Measurements from ENCODE around the gene GPR132. TPM values are rescaled to one million over a fixed set of nuclear protein-coding genes. Genes with fewer than 3 reads are reported as not detected.

The GPR132 gene
- polyA plus RNA-seq, 2 of the 4 experiments (the other 2 are of a cell fraction): 0.18 to 0.19 TPM

DNA sequence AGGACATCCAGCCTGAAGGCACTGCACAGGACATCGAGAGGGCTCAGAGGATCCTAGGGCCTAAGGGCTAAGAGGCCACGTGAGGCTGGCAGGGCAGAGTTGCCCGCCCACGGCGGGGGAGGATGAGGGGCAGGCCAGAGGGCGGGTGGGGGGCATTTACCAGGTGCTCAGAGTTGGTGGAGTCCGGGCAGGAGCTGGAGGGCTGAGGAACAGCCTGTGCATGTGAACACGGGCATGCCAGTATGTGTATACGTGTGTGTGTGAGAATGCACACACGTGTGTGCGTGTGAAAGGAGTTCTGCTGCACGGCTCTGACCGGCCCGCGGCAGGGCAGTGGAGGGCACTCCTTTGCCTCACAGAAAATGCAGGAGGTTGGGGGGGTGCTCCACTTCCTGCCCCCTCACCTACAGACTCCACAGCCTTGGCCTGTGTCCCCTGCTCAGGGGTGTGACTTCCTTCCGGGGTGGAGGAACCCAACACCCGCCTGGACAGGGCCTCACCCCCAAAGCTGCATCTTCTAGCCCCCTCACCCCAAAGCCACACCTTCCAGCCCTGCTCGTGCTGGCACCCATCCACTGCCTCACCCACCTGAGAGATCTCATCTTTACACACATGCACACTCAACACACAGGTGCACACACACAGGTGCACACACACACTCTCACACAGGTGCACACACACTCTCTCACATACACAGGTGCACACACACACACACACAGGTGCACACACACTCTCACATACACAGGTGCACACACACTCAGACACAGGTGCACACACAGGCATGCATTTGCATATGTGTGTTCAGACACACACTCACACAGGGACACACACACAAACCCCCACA is 11.8 kb upstream of the GPR132 start:
- no peak overlapping the region for H3K27ac ChIP-seq
- H3K4me2 ChIP-seq: no peak overlapping the region
- ATAC-seq (peak; percentile 20 to 42), FAIRE-seq (no peak), DNase-seq (ENCODE audit: low read depth in 1 of 2, low spot score in 1 of 2) (no peak)
- CTCF ChIA-PET: interaction anchor here (1.0 kb wide), 1 partner anchor 9 kb away, joined by 3 read pairs; no protein-coding TSS in a partner anchor
- no peak overlapping the region for H3K4me3 ChIP-seq
- H3K4me1 ChIP-seq: peaks cover 6% of the 10 kb centered on the region; the same call in 1 of the 3 replicates
- TF ChIP-seq POLR2AphosphoS2 (conservative IDR thresholded peaks at IDR 0.05; ENCODE audit: low read length) (peak; percentile 38; the same call in 1 of the 2 replicates), CBX8 (IDR thresholded peaks at IDR 0.05) (no peak), POLR2A (IDR thresholded peaks at IDR 0.05; ENCODE audit: low read length) (no peak), HOXA7 (CRISPR knock-in tag; IDR thresholded peaks at IDR 0.05) (peak; percentile 22; the same call in 1 of the 2 replicates)
- TF ChIP-seq, protein P1, sequence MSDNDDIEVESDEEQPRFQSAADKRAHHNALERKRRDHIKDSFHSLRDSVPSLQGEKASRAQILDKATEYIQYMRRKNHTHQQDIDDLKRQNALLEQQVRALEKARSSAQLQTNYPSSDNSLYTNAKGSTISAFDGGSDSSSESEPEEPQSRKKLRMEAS (IDR thresholded peaks at IDR 0.05): no peak
- WGBS (ENCODE audit: missing lambda C conversion rate): 78% methylated on average over 17 of the region's 18 CpGs
- POLR2A ChIA-PET: interaction anchor here (1.7 kb wide), 1 partner anchor 10 kb away, joined by 7 read pairs; no protein-coding TSS in a partner anchor
- H3K9me3 ChIP-seq: no peaks in the 10 kb centered on the region

DNA sequence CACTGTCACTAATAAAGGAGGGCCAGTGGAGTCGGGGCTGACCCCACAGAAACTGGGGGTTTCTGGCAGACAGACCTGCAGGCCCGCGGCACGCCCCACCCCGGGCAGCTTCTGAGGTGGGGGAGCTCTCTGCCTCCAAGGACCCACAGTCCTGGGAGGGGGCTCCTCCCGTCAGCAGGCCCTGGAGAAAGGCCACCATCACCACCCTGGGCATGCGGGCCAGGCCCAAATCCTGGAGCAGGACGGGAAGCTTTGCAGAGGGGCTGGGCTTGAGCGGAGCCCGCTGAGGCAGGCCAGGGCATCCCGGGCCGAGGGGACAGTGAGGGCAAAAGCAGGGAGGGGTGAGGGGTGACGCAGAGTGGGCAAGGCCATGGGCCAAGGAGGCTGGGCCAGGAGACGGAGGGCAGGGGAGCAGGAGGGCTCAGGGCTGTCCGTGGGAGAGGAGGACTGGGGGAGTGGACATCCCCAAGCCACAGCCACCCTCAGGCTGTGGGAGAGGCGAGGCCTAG is 11.1 kb upstream of the GPR132 start:
- POLR2A ChIA-PET: interaction anchor here (1.7 to 3.1 kb wide), 2 partner anchors 10 to 11 kb away, joined by 7 to 14 read pairs; no protein-coding TSS in a partner anchor
- no peak for FAIRE-seq
- WGBS (ENCODE audit: missing lambda C conversion rate): 84% methylated on average over 16 of the region's 16 CpGs

More for the DNA sequence above, 11.1 kb upstream of the GPR132 start:
- Histone ChIP-seq H3K9me3 (no peaks in the 10 kb centered on the region), H3K4me2 (no peak overlapping the region), H3K4me1 (peaks cover 6% of the 10 kb centered on the region; the same call in 1 of the 3 replicates), H3K4me3 (no peak overlapping the region), H3K27ac (no peak overlapping the region)
- DNase-seq (ENCODE audit: low read depth in 1 of 2, low spot score in 1 of 2) (no peak), ATAC-seq (peak in 1 of 2 experiments; percentile 42; a peak in 4 of 6 replicates)
- CTCF ChIA-PET: interaction anchor here (1.0 to 6.8 kb wide), 3 partner anchors 9 to 30 kb away, joined by 3 to 40 read pairs (median 11); no protein-coding TSS in a partner anchor
- TF ChIP-seq CBX2 (IDR thresholded peaks at IDR 0.05; ENCODE audit: borderline replicate concordance, low read depth) (no peak), JUNB (IDR thresholded peaks at IDR 0.05) (no peak), NFE2L2 (conservative IDR thresholded peaks at IDR 0.05; ENCODE audit: low read length) (no peak), KDM1A (IDR thresholded peaks at IDR 0.05; ENCODE audit: low read depth) (no peak), RAD21 (conservative IDR thresholded peaks at IDR 0.05 in 1 of 2, IDR thresholded peaks at IDR 0.05 in 1 of 2) (no peak), RARB (CRISPR knock-in tag; IDR thresholded peaks at IDR 0.05) (no peak), EP300 (IDR thresholded peaks at IDR 0.05) (no peak), CBX8 (IDR thresholded peaks at IDR 0.05) (no peak), NPAS2 (CRISPR knock-in tag; IDR thresholded peaks at IDR 0.05; ENCODE audit: borderline replicate concordance) (no peak), RCOR1 (IDR thresholded peaks at IDR 0.05; ENCODE audit: low read depth, low read length) (no peak), TFCP2L1 (CRISPR knock-in tag; IDR thresholded peaks at IDR 0.05) (no peak), PHF8 (IDR thresholded peaks at IDR 0.05; ENCODE audit: borderline replicate concordance, low read depth) (no peak), MAZ (IDR thresholded peaks at IDR 0.05; ENCODE audit: borderline replicate concordance, low read depth, low read length) (no peak), HDAC2 (IDR thresholded peaks at IDR 0.05) (no peak)
- TF ChIP-seq, protein P2, sequence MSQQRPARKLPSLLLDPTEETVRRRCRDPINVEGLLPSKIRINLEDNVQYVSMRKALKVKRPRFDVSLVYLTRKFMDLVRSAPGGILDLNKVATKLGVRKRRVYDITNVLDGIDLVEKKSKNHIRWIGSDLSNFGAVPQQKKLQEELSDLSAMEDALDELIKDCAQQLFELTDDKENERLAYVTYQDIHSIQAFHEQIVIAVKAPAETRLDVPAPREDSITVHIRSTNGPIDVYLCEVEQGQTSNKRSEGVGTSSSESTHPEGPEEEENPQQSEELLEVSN (IDR thresholded peaks at IDR 0.05; ENCODE audit: borderline replicate concordance, low read depth): no peak
- TF ChIP-seq, protein P3, sequence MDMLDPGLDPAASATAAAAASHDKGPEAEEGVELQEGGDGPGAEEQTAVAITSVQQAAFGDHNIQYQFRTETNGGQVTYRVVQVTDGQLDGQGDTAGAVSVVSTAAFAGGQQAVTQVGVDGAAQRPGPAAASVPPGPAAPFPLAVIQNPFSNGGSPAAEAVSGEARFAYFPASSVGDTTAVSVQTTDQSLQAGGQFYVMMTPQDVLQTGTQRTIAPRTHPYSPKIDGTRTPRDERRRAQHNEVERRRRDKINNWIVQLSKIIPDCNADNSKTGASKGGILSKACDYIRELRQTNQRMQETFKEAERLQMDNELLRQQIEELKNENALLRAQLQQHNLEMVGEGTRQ (IDR thresholded peaks at IDR 0.05): no peak
- TF ChIP-seq, protein P4, sequence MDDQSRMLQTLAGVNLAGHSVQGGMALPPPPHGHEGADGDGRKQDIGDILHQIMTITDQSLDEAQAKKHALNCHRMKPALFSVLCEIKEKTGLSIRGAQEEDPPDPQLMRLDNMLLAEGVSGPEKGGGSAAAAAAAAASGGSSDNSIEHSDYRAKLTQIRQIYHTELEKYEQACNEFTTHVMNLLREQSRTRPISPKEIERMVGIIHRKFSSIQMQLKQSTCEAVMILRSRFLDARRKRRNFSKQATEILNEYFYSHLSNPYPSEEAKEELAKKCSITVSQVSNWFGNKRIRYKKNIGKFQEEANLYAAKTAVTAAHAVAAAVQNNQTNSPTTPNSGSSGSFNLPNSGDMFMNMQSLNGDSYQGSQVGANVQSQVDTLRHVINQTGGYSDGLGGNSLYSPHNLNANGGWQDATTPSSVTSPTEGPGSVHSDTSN (IDR thresholded peaks at IDR 0.05): no peak
- TF ChIP-seq, protein P5, sequence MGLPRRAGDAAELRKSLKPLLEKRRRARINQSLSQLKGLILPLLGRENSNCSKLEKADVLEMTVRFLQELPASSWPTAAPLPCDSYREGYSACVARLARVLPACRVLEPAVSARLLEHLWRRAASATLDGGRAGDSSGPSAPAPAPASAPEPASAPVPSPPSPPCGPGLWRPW (IDR thresholded peaks at IDR 0.05): no peak

Data from A549 (cell line).